BJ (cell line): ENCODE results near the gene NBDY. TPM values are rescaled to one million over a fixed set of nuclear protein-coding genes. Genes with fewer than 3 reads are reported as not detected.

Experiments used
- CTCF ChIA-PET: fragments of 350-600 bp; formaldehyde crosslinking; extraction: SDS; loops from one replicate; lab custom pipeline; 2021; ENCODE audit warnings: antibody characterized with exemption, inconsistent platforms; lab: Yijun Ruan, JAX
- POLR2A ChIA-PET: fragments of 300-600 bp; sonication (Branson Sonifier 250); formaldehyde crosslinking; extraction: SDS; loops from one replicate; lab custom pipeline; 2021; ENCODE audit warnings: antibody characterized with exemption; lab: Charles Lee
- DNase-seq: peaks from one replicate; pipeline ENCODE4 v3.0.0-alpha.2; 2011; ENCODE audit warnings: low read depth
- H3K27me3 ChIP-seq: 2 replicates; pipeline ENCODE4 v1.6.0; 2011; ENCODE audit warnings: low read length; ENCODE audit not compliant: control insufficient read depth, insufficient read depth
- H3K36me3 ChIP-seq: 2 replicates; pipeline ENCODE4 v1.5.1; 2011; ENCODE audit warnings: low read length; ENCODE audit not compliant: control insufficient read depth, insufficient read depth
- H3K4me3 ChIP-seq: 2 replicates; pipeline ENCODE4 v1.5.1; 2011; ENCODE audit warnings: low read depth, mild to moderate bottlenecking, control low read depth, low read length
- polyA plus RNA-seq: library from polyadenylated mRNA; depleted of rRNA; stranded (reverse); fragments of >200 nt; gene quantifications from 2 replicates; pipeline ENCODE4 v1.2.3, GENCODE V29; 2011
- TF ChIP-seq, protein P1 (sequence below): IDR thresholded peaks from 2 replicates; pipeline ENCODE4 v1.5.1; 2011; ENCODE audit warnings: low read depth, mild to moderate bottlenecking, control low read depth, inconsistent platforms, low read length, moderate library complexity; ENCODE audit not compliant: insufficient read depth

Gene NBDY
- polyA plus RNA-seq, 1 experiment = 38.8 TPM

DNA sequence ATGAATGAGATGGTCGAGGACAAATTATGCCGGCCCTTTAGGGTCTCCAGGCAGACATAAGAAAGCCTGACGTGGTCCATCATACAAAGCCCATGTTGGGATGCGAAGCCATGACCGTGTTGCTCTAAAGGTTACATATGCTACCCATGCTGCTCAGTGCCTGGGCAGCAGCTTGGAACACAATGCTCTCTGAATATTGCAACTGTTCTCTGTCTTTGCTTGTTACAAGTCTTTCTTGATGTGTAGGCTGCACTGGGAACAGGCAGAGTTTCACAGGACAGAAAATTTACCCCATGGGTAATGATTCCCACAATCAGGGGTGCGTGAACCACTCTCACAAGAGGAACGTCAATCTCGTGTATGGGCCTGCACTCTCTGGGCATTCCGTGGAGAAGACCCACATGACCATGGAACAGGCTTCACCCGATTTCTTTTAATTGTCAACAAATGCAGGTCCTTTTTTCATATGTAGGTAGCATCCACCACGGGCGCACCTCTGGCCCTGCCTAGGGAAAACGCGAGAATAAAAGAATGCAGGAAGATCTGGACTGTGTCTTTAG lies 66.3 kb downstream of the NBDY start:
- no peaks in the 10 kb centered on the region for H3K27me3 ChIP-seq
- CTCF ChIA-PET = no interaction called here
- no peaks in the 10 kb centered on the region; the same call in 1 of the 2 replicates for H3K36me3 ChIP-seq
- TF ChIP-seq, protein P1, sequence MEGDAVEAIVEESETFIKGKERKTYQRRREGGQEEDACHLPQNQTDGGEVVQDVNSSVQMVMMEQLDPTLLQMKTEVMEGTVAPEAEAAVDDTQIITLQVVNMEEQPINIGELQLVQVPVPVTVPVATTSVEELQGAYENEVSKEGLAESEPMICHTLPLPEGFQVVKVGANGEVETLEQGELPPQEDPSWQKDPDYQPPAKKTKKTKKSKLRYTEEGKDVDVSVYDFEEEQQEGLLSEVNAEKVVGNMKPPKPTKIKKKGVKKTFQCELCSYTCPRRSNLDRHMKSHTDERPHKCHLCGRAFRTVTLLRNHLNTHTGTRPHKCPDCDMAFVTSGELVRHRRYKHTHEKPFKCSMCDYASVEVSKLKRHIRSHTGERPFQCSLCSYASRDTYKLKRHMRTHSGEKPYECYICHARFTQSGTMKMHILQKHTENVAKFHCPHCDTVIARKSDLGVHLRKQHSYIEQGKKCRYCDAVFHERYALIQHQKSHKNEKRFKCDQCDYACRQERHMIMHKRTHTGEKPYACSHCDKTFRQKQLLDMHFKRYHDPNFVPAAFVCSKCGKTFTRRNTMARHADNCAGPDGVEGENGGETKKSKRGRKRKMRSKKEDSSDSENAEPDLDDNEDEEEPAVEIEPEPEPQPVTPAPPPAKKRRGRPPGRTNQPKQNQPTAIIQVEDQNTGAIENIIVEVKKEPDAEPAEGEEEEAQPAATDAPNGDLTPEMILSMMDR = no peak
- POLR2A ChIA-PET = no interaction called here
- no peak for DNase-seq
- no peak overlapping the region for H3K4me3 ChIP-seq

DNA sequence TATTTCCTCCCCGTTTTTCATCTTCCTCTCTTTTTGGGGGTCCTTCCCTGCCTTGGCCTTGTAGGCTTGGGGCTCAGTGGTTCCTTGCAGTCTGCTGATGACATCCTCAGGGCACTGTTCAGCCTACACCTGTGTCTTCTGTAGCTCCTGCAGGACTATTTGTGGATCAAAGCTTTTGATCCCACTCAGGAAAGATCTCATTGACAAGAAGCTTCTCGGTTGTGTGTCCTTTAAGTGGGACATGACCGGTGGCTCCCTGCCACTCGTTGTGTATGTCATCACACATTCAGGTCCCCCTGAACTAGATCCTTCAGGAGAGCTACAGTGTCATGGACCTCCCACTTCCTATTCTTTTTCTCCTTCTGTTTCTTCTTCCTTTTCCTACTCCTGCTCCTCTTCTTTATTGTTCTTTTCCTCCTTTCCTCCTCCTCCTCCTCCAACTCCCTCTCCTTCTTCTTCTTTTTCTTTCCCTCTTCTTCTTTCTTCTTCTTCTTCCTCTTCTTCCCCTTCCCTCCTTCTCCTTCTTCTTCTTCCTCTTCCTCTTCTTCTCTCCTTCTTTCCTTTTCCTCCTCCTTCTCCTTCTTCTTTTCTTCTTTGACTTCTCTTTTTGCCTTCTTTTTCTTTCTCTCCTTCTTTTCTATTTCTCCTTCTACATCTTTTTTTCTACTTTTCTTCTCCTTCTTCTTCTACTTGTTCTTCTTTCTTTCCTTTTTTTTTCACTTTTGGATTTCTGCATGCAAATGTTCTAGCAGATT lies 67.8 kb downstream of the NBDY start:
- no peaks in the 10 kb centered on the region for H3K27me3 ChIP-seq
- H3K36me3 ChIP-seq = no peaks in the 10 kb centered on the region; the same call in 1 of the 2 replicates
- no peak overlapping the region for H3K4me3 ChIP-seq
- TF ChIP-seq, protein P1 = no peak
- CTCF ChIA-PET = no interaction called here
- no peak for DNase-seq
- POLR2A ChIA-PET = no interaction called here

DNA sequence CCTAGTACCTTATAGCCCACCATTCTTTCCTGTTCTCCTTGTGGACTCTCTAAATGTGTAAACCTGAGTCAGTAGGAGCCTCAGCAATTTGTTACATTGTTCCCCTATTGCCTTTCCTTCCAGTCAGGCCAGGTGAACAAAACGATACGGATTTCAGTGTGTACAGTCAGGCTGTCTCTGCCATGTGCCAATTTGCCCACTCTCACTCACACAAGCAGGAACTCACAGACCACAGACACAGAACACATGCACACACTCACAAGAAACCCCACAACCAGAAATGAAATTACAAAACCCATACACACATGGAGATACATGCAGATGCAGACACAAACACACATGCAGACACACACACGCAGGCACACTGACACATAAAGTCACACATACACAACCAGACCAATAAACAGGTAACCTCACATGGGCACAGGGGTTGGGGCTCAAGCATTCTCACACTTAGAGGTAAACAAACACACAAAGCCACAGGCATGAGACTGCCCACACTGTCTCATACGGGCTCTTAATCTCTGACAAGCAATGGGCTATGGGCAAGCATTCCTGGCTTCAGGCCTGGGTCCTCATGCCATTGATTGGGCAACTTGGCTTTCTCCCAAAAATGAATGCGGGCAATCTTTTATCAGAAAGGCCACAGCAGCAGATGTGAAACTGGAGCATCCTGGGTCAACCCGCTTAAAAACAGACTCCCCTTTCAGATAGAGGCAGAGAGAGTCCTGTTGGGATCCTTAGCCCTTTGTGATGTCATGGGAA lies 68.7 kb downstream of the NBDY start:
- H3K27me3 ChIP-seq = no peaks in the 10 kb centered on the region
- H3K4me3 ChIP-seq = no peak overlapping the region
- CTCF ChIA-PET = no interaction called here
- TF ChIP-seq, protein P1 = no peak
- POLR2A ChIA-PET = no interaction called here
- H3K36me3 ChIP-seq = no peaks in the 10 kb centered on the region; the same call in 1 of the 2 replicates
- no peak for DNase-seq

DNA sequence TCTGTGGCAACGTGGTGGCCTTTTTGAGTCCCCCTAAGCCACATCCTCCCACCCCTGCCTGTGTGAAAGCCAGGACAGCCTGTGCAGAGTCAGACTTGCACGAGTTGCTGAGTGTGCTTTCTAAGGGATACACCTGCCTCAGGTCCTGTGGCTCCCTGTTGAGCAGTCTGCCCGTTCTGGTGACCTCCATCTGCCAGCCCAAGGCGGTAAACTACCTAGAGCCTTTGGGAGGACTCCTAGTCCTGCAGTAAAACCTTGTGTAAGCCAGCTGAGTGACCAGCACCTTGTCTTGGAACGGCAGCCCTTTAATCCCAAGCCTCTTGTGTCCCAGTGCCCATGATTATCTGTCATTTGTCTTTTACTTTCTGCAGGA lies 69.3 kb downstream of the NBDY start:
- H3K4me3 ChIP-seq = no peak overlapping the region
- H3K27me3 ChIP-seq = no peaks in the 10 kb centered on the region
- POLR2A ChIA-PET = no interaction called here
- CTCF ChIA-PET = no interaction called here
- DNase-seq = no peak
- TF ChIP-seq, protein P1 = no peak
- H3K36me3 ChIP-seq = no peaks in the 10 kb centered on the region; the same call in 1 of the 2 replicates
